HCT116 (cell line): Measurements from ENCODE around the gene ITGA11. TPM values are rescaled to one million over a fixed set of nuclear protein-coding genes. Genes with fewer than 3 reads are reported as not detected.

Source experiments
- ATAC-seq: fragments of 200-7000 bp; cut with Tn5 transposase; 2 replicates; pipeline ENCODE4 v1.9.1; 2020; ENCODE audit warnings: mild to moderate bottlenecking, moderate library complexity
- BruUV-seq: library from RNA; stranded (reverse); fragments of 400-500 nt; replicated peaks from 2 replicates; lab custom pipeline; 2021; lab: Mats Ljungman, UMichigan
- CTCF ChIA-PET: fragments of 300-600 bp; sonication (Branson Sonifier 250); formaldehyde crosslinking; loops from one replicate; lab custom pipeline; 2021; ENCODE audit warnings: antibody characterized with exemption; lab: Charles Lee
- POLR2A ChIA-PET: fragments of 300-600, 350-600 bp; sonication (Branson Sonifier 250); formaldehyde crosslinking; loops from one replicate; lab custom pipeline; 2021; ENCODE audit warnings: antibody characterized with exemption; lab: Charles Lee
- RAD21 ChIA-PET, 2 experiments: fragments of 300-600 bp; sonication (Branson Sonifier 250); formaldehyde crosslinking; loops; one replicate each; lab custom pipeline; 2023; ENCODE audit warnings: low total read pairs in 2 of 2; ENCODE audit not compliant: uncharacterized antibody in 2 of 2, unreplicated experiment in 2 of 2, low non-redundant PET in 1 of 2; lab: Charles Lee
- DNase-seq: peaks from one replicate; pipeline ENCODE4 v3.0.0-alpha.2; 2010; ENCODE audit warnings: low read depth, low spot score
- H2AFZ ChIP-seq: fragments of 200-600 bp; shearing (Covaris generic), sonication (generic); 2 replicates; pipeline ENCODE4 v1.6.1; 2017; ENCODE audit warnings: low read depth, mixed run types, mixed read lengths, antibody characterized with exemption, low read length; ENCODE audit not compliant: poor library complexity, severe bottlenecking
- H3K27ac ChIP-seq: 2 replicates; pipeline ENCODE4 v1.5.1; 2012; ENCODE audit warnings: low read depth, low read length
- H3K27me3 ChIP-seq: fragments of 200-600 bp; sonication (generic); 2 replicates; pipeline ENCODE4 v1.6.1; 2016; ENCODE audit warnings: mixed run types, low read length, mixed read lengths; ENCODE audit not compliant: insufficient read depth
- H3K36me3 ChIP-seq, 2 experiments: fragments of 200-500 bp in 1 of 2; fragments of 200-600 bp in 1 of 2; sonication (Bioruptor generic) in 1 of 2; sonication (generic) in 1 of 2; 2 replicates each; pipeline versions ENCODE4 v1.5.1 to v1.6.1; 2014 to 2016; ENCODE audit warnings: low read length in 2 of 2, inconsistent platforms in 1 of 2, mixed read lengths in 1 of 2, mixed run types in 1 of 2; ENCODE audit not compliant: insufficient read depth in 2 of 2, control insufficient read depth in 1 of 2
- H3K4me1 ChIP-seq, 2 experiments: fragments of 200-600 bp in 1 of 2; sonication (generic) in 1 of 2; 2 replicates each; pipeline versions ENCODE4 v1.5.1 to v1.6.1; 2012 to 2017; ENCODE audit warnings: low read length in 2 of 2, inconsistent platforms in 1 of 2, mild to moderate bottlenecking in 1 of 2, mixed read lengths in 1 of 2, mixed run types in 1 of 2, moderate library complexity in 1 of 2; ENCODE audit not compliant: insufficient read depth in 2 of 2, control insufficient read depth in 1 of 2
- H3K4me2 ChIP-seq: fragments of 200-600 bp; sonication (generic); 2 replicates; pipeline ENCODE4 v1.6.1; 2017; ENCODE audit warnings: mixed run types, low read length, mixed read lengths
- H3K4me3 ChIP-seq, 2 experiments: fragments of 200-600 bp in 1 of 2; sonication (generic) in 1 of 2; replicated peaks in 1 of 2; 2 replicates each; pipeline ENCODE4 v1.5.1; 2011 to 2016; ENCODE audit warnings: low read length in 2 of 2, control low read depth in 1 of 2, low read depth in 1 of 2, mild to moderate bottlenecking in 1 of 2, mixed read lengths in 1 of 2, mixed run types in 1 of 2
- H3K79me2 ChIP-seq: fragments of 200-600 bp; sonication (generic); 2 replicates; pipeline ENCODE4 v1.6.1; 2017; ENCODE audit warnings: mild to moderate bottlenecking, mixed run types, low read length, moderate library complexity, mixed read lengths; ENCODE audit not compliant: insufficient read depth
- H3K9ac ChIP-seq: fragments of 200-600 bp; sonication (generic); 2 replicates; pipeline ENCODE4 v1.6.1; 2016; ENCODE audit warnings: low read length, mixed read lengths
- H3K9me2 ChIP-seq: fragments of 200-600 bp; sonication (generic), shearing (Covaris generic); 2 replicates; pipeline ENCODE4 v1.6.1; 2017; ENCODE audit warnings: mixed run types, mild to moderate bottlenecking, moderate library complexity; ENCODE audit not compliant: insufficient read depth
- H3K9me3 ChIP-seq, 2 experiments: fragments of 200-500 bp in 1 of 2; fragments of 200-600 bp in 1 of 2; sonication (Bioruptor generic) in 1 of 2; sonication (generic) in 1 of 2; 2 replicates each; pipeline ENCODE4 v1.6.1; 2014 to 2017; ENCODE audit warnings: low read length in 2 of 2, mixed read lengths in 2 of 2, inconsistent platforms in 1 of 2, low read depth in 1 of 2, mild to moderate bottlenecking in 1 of 2, mixed run types in 1 of 2, moderate library complexity in 1 of 2; ENCODE audit not compliant: control insufficient read depth in 1 of 2, insufficient read depth in 1 of 2
- H4K20me1 ChIP-seq: fragments of 200-600 bp; sonication (generic), shearing (Covaris generic); 2 replicates; pipeline ENCODE4 v1.6.1; 2017; ENCODE audit warnings: mixed run types, mild to moderate bottlenecking, moderate library complexity; ENCODE audit not compliant: insufficient read depth
- CBX3 ChIP-seq: IDR thresholded peaks from 2 replicates; pipeline ENCODE4 v1.6.1; 2012; ENCODE audit warnings: low read depth
- ELF1 ChIP-seq: IDR thresholded peaks from 2 replicates; pipeline ENCODE4 v1.6.1; 2012; ENCODE audit warnings: low read depth, borderline replicate concordance
- EZH2 ChIP-seq: fragments of 200-600 bp; sonication (generic); IDR thresholded peaks from 2 replicates; pipeline ENCODE4 v1.6.1; 2017; ENCODE audit warnings: antibody characterized with exemption, mixed run types
- FOSL1 ChIP-seq: IDR thresholded peaks from 2 replicates; pipeline ENCODE4 v1.6.1; 2012; ENCODE audit warnings: low read depth
- JUND ChIP-seq: IDR thresholded peaks from 2 replicates; pipeline ENCODE4 v1.6.1; 2012
- POLR2A ChIP-seq: IDR thresholded peaks from 2 replicates; pipeline ENCODE4 v1.7.0; 2011; ENCODE audit warnings: borderline replicate concordance; ENCODE audit not compliant: insufficient read depth, insufficient read length; ENCODE audit errors: extremely low read depth
- POLR2AphosphoS5 ChIP-seq: IDR thresholded peaks from 2 replicates; pipeline ENCODE4 v1.6.1; 2011; ENCODE audit warnings: mild to moderate bottlenecking, low read depth, low read length, moderate library complexity
- RAD21 ChIP-seq: IDR thresholded peaks from 2 replicates; pipeline ENCODE4 v1.6.1; 2012; ENCODE audit warnings: low read depth, mild to moderate bottlenecking
- SIN3A ChIP-seq: IDR thresholded peaks from 2 replicates; pipeline ENCODE4 v1.6.1; 2012; ENCODE audit warnings: low read depth
- SP1 ChIP-seq: IDR thresholded peaks from 2 replicates; pipeline ENCODE4 v1.6.1; 2012; ENCODE audit warnings: low read depth
- SRF ChIP-seq: IDR thresholded peaks from 2 replicates; pipeline ENCODE4 v1.6.1; 2012; ENCODE audit warnings: low read depth
- TCF7L2 ChIP-seq: IDR thresholded peaks from 2 replicates; pipeline ENCODE4 v1.7.0; 2011; ENCODE audit warnings: borderline replicate concordance, inconsistent platforms; ENCODE audit not compliant: insufficient read depth, insufficient read length; ENCODE audit errors: extremely low read depth
- ZFX ChIP-seq: fragments of 450-650 bp; IDR thresholded peaks from 2 replicates; pipeline ENCODE4 v1.6.1; 2017
- ZNF274 ChIP-seq: fragments of 200-500 bp; sonication (Bioruptor generic); IDR thresholded peaks from 2 replicates; pipeline ENCODE4 v1.6.1; 2014; ENCODE audit warnings: mild to moderate bottlenecking, low read depth, low read length, inconsistent platforms
- intact Hi-C: fragments of 100-400 bp; cut with micrococcal nuclease; formaldehyde crosslinking; loops from 2 replicates; pipeline ENCODE4 v1.10.0; 2022
- total RNA-seq: library from RNA; stranded (reverse); gene quantifications from one replicate; pipeline ENCODE4 v1.2.1, GENCODE V29; 2021; ENCODE audit not compliant: unreplicated experiment
- TF ChIP-seq, protein P1 (sequence below): IDR thresholded peaks from 2 replicates; pipeline ENCODE4 v1.6.1; 2012
- TF ChIP-seq, protein P2 (sequence below): IDR thresholded peaks from 2 replicates; pipeline ENCODE4 v1.6.1; 2012; ENCODE audit warnings: low read depth
- TF ChIP-seq, protein P3 (sequence below): IDR thresholded peaks from 2 replicates; pipeline ENCODE4 v1.6.1; 2011; ENCODE audit warnings: mild to moderate bottlenecking, low read length, moderate library complexity; ENCODE audit not compliant: insufficient replicate concordance; ENCODE audit errors: extremely low read depth
- TF ChIP-seq, protein P4 (sequence below), 3 experiments: fragments of 200-600 bp in 1 of 3; sonication (generic) in 1 of 3; IDR thresholded peaks in 2 of 3; conservative IDR thresholded peaks in 1 of 3; 2 replicates each; pipeline ENCODE4 v1.5.1; 2012 to 2017; ENCODE audit warnings: low read depth in 2 of 3, low read length in 2 of 3, antibody characterized with exemption in 1 of 3, borderline replicate concordance in 1 of 3, control low read depth in 1 of 3, mild to moderate bottlenecking in 1 of 3, mixed read lengths in 1 of 3, mixed run types in 1 of 3, moderate library complexity in 1 of 3; ENCODE audit not compliant: insufficient read depth in 1 of 3

Gene ITGA11
- total RNA-seq, 1 experiment from 2014 or later = not detected

DNA sequence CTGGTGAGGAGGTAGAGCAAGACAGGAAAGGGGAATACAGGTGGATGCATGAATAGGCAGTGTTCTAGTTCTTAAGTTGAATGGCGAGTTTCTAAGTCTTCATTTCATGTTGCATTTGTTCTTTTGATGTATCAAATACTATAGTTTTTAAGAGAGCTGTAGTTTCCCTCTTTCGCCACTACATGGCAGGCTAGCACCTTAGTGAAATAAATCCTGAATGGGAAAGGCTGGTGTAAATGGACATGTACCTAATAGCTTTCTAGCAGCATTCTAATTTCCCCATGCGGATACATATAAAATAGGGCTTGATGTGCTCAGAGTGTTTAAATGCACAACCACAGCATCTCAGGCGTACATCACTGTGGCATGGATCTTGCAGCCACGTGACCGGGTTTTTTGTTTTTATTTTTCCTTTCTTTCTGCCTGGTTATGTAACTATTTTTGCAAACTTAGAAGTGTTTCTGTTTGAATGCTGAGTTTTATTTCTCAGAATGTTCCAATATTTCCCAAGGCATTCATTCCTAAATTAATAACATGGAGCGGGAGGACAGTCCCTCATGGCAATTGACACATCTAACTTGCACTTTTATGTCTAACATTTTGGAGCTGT is 178.9 kb downstream of the ITGA11 start:
- H3K9me3 ChIP-seq = no peaks in the 10 kb centered on the region
- POLR2A ChIA-PET = interaction anchor here (1.0 to 1.7 kb wide), 4 partner anchors 18 to 672 kb away, joined by 3 to 7 read pairs (median 5); partner anchors contain the start of gene FEM1B
- H3K4me1 ChIP-seq = no peaks in the 10 kb centered on the region
- DNase-seq = peak; percentile 79
- no peak overlapping the region for H3K4me3 ChIP-seq
- H3K27ac ChIP-seq = no peak overlapping the region
- BruUV-seq = no TSS peak
- ATAC-seq = peak; percentile 97
- H2AFZ ChIP-seq = peak overlapping the region; percentile 86
- H3K27me3 ChIP-seq = no peaks in the 10 kb centered on the region
- CTCF ChIA-PET = interaction anchor here (0.6 to 1.9 kb wide), 26 partner anchors 9 to 779 kb away, joined by 3 to 71 read pairs (median 5); partner anchors contain the start of genes CLN6 and FEM1B
- no peaks in the 10 kb centered on the region for H3K36me3 ChIP-seq
- no peak overlapping the region for H3K9ac ChIP-seq
- intact Hi-C loops = loop anchor here (1.0 kb wide), 3 partner anchors 53 to 296 kb away; no protein-coding TSS in a partner anchor
- H3K4me2 ChIP-seq = peak overlapping the region; percentile 41
- H3K79me2 ChIP-seq = no peaks in the 10 kb centered on the region
- TF ChIP-seq, protein P1, sequence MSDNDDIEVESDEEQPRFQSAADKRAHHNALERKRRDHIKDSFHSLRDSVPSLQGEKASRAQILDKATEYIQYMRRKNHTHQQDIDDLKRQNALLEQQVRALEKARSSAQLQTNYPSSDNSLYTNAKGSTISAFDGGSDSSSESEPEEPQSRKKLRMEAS = no peak
- TF ChIP-seq JUND = no peak
- TF ChIP-seq RAD21 = peak; percentile 90
- TF ChIP-seq, protein P2, sequence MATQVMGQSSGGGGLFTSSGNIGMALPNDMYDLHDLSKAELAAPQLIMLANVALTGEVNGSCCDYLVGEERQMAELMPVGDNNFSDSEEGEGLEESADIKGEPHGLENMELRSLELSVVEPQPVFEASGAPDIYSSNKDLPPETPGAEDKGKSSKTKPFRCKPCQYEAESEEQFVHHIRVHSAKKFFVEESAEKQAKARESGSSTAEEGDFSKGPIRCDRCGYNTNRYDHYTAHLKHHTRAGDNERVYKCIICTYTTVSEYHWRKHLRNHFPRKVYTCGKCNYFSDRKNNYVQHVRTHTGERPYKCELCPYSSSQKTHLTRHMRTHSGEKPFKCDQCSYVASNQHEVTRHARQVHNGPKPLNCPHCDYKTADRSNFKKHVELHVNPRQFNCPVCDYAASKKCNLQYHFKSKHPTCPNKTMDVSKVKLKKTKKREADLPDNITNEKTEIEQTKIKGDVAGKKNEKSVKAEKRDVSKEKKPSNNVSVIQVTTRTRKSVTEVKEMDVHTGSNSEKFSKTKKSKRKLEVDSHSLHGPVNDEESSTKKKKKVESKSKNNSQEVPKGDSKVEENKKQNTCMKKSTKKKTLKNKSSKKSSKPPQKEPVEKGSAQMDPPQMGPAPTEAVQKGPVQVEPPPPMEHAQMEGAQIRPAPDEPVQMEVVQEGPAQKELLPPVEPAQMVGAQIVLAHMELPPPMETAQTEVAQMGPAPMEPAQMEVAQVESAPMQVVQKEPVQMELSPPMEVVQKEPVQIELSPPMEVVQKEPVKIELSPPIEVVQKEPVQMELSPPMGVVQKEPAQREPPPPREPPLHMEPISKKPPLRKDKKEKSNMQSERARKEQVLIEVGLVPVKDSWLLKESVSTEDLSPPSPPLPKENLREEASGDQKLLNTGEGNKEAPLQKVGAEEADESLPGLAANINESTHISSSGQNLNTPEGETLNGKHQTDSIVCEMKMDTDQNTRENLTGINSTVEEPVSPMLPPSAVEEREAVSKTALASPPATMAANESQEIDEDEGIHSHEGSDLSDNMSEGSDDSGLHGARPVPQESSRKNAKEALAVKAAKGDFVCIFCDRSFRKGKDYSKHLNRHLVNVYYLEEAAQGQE = no peak
- no peak for TF ChIP-seq SIN3A
- no peak for TF ChIP-seq POLR2AphosphoS5
- TF ChIP-seq ELF1 = no peak
- TF ChIP-seq, protein P3, sequence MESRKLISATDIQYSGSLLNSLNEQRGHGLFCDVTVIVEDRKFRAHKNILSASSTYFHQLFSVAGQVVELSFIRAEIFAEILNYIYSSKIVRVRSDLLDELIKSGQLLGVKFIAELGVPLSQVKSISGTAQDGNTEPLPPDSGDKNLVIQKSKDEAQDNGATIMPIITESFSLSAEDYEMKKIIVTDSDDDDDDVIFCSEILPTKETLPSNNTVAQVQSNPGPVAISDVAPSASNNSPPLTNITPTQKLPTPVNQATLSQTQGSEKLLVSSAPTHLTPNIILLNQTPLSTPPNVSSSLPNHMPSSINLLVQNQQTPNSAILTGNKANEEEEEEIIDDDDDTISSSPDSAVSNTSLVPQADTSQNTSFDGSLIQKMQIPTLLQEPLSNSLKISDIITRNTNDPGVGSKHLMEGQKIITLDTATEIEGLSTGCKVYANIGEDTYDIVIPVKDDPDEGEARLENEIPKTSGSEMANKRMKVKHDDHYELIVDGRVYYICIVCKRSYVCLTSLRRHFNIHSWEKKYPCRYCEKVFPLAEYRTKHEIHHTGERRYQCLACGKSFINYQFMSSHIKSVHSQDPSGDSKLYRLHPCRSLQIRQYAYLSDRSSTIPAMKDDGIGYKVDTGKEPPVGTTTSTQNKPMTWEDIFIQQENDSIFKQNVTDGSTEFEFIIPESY = no peak
- 0 out of 2 replicates have a peak, but pooled peaks have one; percentile 30 for TF ChIP-seq CBX3
- TF ChIP-seq SRF = no peak
- TF ChIP-seq TCF7L2 = no peak
- TF ChIP-seq SP1 = no peak
- no peak for TF ChIP-seq ZNF274
- TF ChIP-seq, protein P4, sequence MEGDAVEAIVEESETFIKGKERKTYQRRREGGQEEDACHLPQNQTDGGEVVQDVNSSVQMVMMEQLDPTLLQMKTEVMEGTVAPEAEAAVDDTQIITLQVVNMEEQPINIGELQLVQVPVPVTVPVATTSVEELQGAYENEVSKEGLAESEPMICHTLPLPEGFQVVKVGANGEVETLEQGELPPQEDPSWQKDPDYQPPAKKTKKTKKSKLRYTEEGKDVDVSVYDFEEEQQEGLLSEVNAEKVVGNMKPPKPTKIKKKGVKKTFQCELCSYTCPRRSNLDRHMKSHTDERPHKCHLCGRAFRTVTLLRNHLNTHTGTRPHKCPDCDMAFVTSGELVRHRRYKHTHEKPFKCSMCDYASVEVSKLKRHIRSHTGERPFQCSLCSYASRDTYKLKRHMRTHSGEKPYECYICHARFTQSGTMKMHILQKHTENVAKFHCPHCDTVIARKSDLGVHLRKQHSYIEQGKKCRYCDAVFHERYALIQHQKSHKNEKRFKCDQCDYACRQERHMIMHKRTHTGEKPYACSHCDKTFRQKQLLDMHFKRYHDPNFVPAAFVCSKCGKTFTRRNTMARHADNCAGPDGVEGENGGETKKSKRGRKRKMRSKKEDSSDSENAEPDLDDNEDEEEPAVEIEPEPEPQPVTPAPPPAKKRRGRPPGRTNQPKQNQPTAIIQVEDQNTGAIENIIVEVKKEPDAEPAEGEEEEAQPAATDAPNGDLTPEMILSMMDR (IDR thresholded peaks at IDR 0.05 in 2 of 3, conservative IDR thresholded peaks at IDR 0.05 in 1 of 3; ENCODE audit: borderline replicate concordance in 1 of 3, insufficient read depth in 1 of 3, low read depth in 2 of 3, low read length in 2 of 3) = peak; percentile 78 to 88 (median 87)
- no peak for TF ChIP-seq ZFX
- TF ChIP-seq FOSL1 = no peak
- no peak for TF ChIP-seq EZH2
- no peak for TF ChIP-seq POLR2A
- no peaks in the 10 kb centered on the region for H4K20me1 ChIP-seq
- no peaks in the 10 kb centered on the region for H3K9me2 ChIP-seq
- RAD21 ChIA-PET = interaction anchor here (0.7 to 1.8 kb wide), 7 partner anchors 18 to 672 kb away, joined by 3 to 19 read pairs (median 3); no protein-coding TSS in a partner anchor
